COLO668 (cell line): Measurements from ENCODE around the gene WDTC1.
A peak's percentile ranks its signal among the peaks of the same experiment; 100 is the strongest.
"Not testable (repeated sequence)": the region's sequence is repeated elsewhere in the genome, so short reads cannot be mapped to it uniquely, and the experiment has no call there.

Experiments used
- DNase-seq: peaks from one replicate; lab custom pipeline; 2025; ENCODE audit not compliant: unreplicated experiment; lab: John Stamatoyannopoulos, UW

WDTC1 gene

DNA sequence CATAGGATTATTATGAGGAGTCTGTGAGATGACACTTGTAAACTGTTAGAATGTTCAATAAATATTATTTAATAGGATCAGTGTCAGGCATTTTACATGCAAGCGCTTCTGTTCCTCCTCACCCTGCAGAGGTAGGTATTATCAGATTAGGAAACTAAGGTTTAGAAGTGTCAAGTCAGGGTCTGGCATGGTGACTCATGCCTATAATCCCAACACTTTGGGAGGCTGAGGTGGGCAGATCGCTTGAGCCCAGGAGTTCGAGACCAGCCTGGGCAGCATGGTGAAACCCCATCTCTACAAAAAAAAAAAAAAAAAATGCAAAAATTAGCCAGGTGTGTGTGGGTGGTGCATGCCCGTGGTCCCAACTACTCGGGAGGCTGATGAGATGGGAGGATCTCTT, 9.2 kb downstream of the WDTC1 start:
- not testable (repeated sequence) for DNase-seq

- DNase-seq, result no peak
Measured at GRCh38 chr1:27246194-27246593, 11.8 kb downstream of the WDTC1 start.

DNA sequence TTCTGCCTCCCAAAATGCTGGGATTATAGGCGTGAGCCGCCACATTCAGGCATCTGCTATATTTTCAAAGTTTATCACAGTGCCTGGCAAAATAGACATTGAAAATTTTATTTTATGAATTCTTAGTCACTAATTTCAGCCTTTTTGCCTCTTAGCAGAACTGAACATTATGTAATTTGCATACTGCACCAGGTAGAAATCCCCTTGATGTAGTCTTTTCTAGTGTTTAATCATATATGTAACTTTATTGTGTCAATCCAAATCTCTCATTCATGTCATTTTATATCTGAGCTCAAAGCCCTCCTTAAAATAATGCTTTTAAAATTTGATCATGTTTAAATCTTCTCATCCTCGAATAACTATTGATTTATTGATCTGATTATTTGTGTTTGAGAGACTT, 19.2 kb downstream of the WDTC1 start:
- no peak for DNase-seq

DNA sequence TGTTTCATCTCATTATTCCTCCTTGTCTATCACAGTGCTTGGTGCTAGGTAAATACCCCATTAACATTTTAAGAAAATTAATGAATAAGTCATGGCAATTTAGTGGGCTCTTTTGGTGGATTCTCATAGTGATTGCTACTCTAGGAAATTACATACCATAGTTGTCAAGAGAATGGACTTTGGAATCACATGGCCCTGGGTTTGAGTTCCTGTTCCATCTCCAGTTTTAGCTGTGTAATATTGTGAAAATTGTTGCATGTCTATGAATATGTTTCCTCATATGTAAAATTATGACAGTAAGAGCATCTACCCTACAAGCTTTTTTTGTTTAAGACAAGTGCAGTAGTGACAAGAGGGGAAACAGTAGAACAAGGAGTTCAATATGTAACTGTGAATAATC, 20.7 kb downstream of the WDTC1 start:
- DNase-seq, result no peak

GRCh38 chr1:27257155-27257554, 22.7 kb downstream of the WDTC1 start:
- DNase-seq, result no peak

GRCh38 chr1:27258598-27258997, 24.2 kb downstream of the WDTC1 start:
- no peak for DNase-seq

- DNase-seq, result no peak
Measured at GRCh38 chr1:27267153-27267552, 32.7 kb downstream of the WDTC1 start.

- DNase-seq, result no peak
Measured at GRCh38 chr1:27269276-27269675, 34.8 kb downstream of the WDTC1 start.

GRCh38 chr1:27274204-27274603, 39.8 kb downstream of the WDTC1 start:
- no peak for DNase-seq

GRCh38 chr1:27275696-27276095, 41.3 kb downstream of the WDTC1 start:
- DNase-seq, result no peak

- peak; percentile 94 for DNase-seq
Measured at GRCh38 chr1:27284425-27285273, 50.2 kb downstream of the WDTC1 start.

- no peak for DNase-seq
Measured at GRCh38 chr1:27285274-27285660, 50.8 kb downstream of the WDTC1 start.

DNA sequence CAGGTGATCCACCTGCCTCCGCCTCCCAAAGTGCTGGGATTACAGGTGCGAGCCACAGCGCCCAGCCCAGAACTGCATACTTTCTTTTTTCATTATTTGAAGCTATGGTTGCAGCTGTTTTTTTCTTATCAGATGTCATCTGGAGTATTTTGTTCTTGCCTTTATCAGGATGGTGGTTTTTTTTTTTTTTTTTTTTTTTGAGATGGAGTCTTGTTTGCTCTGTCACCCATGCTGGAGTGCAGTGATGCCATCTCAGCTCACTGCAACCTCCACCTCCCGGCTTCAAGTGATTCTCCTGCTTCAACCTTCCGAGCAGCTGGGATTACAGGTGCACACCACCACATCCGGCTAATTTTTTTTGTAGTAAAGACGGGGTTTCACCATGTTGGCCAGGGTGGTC, 51.4 kb downstream of the WDTC1 start:
- not testable (repeated sequence) for DNase-seq

GRCh38 chr1:27289125-27289524, 54.7 kb downstream of the WDTC1 start:
- DNase-seq, result not testable (repeated sequence)

DNA sequence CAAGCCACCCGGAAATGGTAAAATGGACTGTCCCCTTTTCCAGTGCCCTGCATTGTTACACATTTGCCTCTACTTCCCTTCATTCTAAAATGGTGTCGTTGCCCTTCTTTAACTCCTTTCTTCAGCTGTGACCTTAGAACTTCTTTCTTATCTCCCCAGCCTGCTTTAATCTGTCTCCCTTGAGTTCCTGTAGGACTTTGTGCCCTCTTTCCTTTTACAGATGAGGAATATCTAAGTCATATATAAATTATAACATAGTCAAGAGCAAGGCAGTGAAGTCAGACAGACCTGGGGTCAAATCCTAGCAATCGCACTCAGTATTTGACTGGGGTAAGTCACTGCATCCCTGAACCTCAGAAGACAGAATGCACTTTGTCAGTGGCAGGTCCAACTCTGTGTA, 56.1 kb downstream of the WDTC1 start:
- no peak for DNase-seq

GRCh38 chr1:27292106-27292505, 57.7 kb downstream of the WDTC1 start:
- no peak for DNase-seq

DNA sequence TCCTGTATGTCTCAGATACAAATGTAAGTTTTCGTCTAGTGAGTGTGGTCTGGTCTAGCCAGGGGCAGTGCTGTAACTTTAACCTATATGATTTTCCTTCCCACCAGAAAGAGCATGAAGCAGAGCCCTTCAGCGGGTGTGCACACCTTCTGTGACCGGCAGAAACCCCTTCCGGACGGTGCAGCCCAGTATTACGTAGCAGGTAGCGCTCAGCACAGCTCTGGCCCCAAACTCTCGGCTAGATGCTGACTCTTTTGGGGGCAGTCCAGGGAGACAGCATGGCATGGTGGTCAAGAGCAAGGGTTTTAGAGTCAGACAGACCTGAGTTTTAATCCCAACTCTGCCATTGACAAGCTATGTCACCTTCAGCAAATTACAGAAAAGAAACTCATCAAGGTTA, 59.5 kb downstream of the WDTC1 start:
- no peak for DNase-seq

DNA sequence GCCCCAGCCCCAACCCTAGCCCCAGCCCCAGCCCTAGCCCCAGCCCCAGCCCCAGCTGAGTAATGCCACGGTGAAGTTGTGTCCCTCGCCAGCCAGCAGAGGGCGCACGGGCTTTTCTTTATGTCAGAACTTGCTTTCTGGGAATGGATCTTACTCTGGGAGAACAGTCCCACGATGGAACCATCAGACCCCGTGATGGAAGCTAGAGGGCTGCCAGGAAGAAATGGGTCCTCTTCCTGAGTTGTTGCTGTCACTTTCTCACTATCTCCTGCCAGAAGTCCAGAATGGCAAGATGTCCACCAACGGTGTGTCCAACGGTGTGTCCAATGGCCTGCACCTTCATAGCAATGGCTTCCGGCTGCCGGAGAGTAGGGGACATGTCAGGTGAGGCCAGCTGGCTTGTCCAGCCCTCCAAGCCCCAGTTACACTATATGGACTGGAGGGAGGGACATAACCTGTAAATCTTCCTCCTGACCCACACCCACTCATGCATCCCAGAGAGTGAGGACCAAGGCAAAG, 62.4 kb downstream of the WDTC1 start:
- peak; percentile 83 for DNase-seq

GRCh38 chr1:27297903-27298302, 63.5 kb downstream of the WDTC1 start:
- no peak for DNase-seq

- no peak for DNase-seq
Measured at GRCh38 chr1:27298632-27299384, 64.4 kb downstream of the WDTC1 start.

DNA sequence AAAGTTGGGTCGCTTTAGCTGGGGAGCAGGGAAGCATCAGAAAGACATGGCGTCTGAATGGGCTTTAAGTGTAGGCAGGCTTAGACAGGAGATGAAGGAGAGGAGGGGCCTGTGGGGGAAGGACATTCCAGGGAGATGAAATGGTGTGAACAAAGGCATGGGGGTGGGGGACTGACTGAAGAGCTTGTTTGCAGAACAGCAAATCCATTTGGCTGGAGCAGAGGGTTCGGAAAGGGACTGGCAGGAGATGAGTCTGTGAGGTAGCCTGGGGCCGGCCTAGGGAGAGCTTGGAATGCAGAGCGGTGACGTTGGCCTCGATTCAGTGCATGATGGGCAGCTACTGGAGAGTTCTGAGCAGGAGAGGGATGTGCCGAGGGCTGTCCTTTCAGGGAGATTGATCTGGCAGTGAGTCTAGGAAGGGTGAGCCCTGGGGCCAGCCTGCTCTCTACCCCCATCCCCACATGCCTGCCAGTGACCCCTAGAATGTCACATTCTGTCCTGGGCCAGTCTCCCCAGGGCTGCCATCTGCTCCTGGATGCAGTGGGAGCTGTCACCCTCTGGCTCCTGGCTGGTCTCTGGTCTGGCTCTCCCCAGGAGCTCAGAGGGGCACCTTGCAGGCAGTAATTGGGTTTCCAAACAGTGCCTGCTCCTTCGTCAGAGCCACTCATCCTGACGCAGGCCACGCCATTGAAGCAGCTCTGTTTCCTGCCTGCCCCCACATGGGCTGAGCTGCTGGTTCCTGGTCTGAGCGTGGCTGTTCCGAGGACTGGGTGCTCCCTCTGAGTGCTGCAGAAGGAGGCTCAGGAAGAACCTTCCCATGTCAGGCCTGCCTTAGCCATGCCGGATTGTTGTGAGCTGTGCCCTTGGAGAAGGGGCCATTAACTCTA, 65.2 kb downstream of the WDTC1 start:
- no peak for DNase-seq
